GM12864 (cell line): ENCODE results near the gene RAB40B.

Experiments used
- DNase-seq: peaks from one replicate; pipeline ENCODE4 v3.0.0-alpha.2; 2011; ENCODE audit warnings: low read depth
- H3K4me3 ChIP-seq: 2 replicates; pipeline ENCODE4 v1.5.1; 2011; ENCODE audit warnings: mild to moderate bottlenecking, low read depth, low read length, control low read depth
- TF ChIP-seq, protein P1 (sequence below): IDR thresholded peaks from 2 replicates; pipeline ENCODE4 v1.5.1; 2011; ENCODE audit warnings: low read depth, mild to moderate bottlenecking, moderate library complexity, low read length, control low read depth, inconsistent platforms; ENCODE audit errors: missing control alignments

RAB40B gene

DNA sequence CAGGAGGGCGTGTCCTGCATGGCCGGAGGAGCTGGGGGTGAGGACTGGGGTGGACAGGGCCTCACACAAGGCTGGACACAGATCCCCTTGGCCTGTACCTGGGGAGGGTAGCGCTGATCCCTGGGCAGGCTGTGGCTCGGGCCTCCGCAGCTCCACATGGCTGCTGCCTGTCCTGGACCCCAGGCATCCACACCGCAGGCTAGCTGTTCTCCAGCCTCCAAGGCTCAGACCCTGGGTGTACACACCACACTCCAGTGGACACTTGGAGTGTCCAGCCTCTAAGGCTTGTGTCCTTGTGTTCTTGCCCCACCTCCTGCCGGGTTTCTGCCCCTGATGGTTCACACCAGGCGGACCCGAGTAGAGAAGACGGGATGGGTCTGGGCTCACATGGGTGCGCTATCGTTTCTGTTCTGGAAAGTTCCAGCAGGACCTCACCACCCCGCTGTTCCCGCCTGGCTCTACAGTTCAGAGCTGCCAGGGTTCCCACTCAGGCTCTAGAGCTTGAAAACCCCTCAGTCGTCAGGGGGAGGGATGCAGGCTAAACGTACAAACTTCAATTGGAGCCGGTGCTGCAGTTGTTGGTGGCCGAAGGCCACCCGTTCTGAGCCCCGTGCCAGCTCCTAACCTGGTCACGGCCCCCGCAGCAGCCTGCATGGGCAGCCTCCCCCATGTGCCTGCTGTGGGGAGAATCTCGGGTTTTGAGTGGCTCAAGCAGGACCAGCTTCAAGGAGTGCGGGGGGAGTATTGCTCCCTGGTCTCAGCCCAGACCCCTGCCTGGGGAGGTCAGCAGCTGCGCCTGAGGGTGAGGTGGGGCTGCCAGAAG lies 11.4 kb upstream of the RAB40B start:
- TF ChIP-seq, protein P1, sequence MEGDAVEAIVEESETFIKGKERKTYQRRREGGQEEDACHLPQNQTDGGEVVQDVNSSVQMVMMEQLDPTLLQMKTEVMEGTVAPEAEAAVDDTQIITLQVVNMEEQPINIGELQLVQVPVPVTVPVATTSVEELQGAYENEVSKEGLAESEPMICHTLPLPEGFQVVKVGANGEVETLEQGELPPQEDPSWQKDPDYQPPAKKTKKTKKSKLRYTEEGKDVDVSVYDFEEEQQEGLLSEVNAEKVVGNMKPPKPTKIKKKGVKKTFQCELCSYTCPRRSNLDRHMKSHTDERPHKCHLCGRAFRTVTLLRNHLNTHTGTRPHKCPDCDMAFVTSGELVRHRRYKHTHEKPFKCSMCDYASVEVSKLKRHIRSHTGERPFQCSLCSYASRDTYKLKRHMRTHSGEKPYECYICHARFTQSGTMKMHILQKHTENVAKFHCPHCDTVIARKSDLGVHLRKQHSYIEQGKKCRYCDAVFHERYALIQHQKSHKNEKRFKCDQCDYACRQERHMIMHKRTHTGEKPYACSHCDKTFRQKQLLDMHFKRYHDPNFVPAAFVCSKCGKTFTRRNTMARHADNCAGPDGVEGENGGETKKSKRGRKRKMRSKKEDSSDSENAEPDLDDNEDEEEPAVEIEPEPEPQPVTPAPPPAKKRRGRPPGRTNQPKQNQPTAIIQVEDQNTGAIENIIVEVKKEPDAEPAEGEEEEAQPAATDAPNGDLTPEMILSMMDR = no peak
- H3K4me3 ChIP-seq = no peak overlapping the region
- DNase-seq = no peak

DNA sequence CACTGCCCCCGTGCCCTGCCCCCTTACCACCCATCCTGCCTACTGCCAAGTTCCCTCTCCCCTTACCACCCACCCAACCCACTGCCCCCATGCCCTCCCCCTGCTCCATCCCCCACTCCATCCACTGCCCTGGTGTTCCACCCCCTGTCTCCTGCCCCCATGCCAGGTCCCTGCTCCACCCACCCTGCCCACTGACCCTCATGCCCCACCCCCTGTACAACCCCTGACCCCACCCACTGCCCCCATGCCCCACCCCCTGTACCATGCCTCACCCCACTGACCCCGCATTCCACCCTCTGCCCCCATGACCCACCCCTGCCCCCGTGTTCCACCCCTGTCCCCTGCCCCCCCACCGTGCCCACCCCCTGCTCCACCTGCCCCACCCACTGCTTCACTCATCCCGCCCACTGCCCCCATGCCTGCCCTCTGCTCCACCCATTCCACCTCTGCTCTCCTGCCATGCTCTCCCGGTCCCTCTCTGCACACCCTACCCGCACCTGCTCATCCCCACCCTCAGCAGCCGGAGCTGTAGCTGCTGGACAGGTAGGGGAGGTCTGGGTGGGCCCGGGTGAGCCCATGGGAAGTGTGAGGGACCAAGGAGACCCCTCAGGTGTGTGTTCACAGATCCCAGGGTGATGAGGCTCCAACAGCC lies 10.7 kb upstream of the RAB40B start:
- no peak for DNase-seq
- H3K4me3 ChIP-seq = no peak overlapping the region
- TF ChIP-seq, protein P1 = no peak

DNA sequence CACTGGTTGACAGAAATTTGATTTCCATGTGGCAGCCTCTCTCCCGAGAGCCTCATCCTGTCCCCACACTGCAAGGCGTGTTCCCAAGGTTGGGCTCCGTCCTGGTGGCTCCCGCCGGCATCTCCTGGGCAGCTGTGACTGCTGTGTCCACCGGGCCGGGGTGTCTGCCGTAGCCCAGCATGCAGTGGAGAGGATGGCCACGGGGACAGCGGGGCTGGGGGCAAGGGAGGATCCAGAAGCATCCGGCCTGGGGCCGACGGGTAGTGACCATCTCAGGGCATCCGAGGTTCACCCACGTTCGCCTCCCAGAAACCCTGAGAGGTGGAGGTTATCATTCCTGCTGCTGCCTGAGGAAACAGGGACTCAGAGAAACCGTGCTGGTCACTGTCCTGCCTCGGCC lies 7.3 kb upstream of the RAB40B start:
- DNase-seq = no peak
- H3K4me3 ChIP-seq = no peak overlapping the region
- TF ChIP-seq, protein P1 = no peak

DNA sequence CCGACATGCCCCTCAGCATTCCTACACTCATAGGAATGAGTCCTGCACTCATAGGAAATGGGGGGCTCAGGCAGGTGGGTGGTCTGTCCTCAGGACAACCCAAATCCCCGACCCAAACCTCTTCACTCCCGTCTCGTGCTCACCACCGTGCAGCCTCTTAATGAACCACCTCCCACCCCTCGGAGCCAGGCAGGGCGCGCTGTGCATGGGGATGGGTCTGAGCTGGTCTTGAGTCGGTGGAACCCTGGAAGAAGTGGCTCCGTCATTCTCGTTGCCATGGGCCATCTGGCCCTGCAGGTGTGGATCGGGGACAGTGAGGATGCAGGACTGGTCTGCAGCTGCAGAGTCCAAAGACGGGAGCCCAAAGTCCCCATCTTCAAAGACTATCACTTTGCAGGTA lies 6.4 kb upstream of the RAB40B start:
- no peak for DNase-seq
- TF ChIP-seq, protein P1 = no peak
- H3K4me3 ChIP-seq = no peak overlapping the region

DNA sequence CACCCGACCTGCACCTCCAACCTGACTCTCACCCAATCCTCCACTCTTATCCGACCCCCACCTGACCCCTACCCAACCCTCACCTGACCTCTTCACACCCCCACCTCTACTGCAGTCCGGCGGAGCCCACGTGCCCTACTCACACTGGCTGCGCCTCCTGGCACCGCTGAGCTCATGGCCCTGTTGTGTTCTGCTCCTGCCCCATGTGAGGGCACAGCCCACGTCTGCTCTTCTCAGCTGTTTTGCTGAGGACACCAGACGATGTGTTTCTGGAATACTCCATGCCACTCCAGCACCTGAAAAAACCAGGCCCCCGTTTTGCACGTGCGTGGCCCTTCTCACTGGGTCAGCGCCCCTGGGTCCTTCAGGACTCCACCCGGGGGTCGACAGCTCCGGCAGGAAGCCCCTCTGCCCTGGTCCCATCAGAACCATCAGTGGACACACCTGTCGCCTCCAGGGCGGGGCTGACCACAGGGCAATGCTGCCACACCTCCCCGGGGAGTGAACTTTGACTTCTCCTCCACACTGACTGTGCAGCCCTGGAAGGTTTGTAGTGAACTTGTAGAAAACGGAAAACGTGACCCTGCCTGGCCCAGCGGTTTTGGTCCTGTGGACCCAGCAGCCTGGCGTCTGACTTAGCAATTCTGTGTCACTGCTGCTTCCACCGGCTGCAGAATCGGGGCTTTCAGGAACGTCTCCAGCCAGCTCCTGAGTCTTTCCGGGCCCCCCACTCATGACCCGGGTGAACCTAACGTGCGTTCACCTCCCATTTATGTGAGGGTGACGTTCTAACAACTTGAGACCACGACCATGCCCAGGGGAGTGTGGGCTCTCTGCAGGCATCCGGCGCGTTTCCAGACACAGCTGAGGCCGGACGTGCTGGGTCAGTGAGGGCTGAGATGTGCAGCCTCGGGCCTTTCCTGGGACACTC lies 5.7 kb upstream of the RAB40B start:
- DNase-seq = no peak
- no peak overlapping the region for H3K4me3 ChIP-seq
- TF ChIP-seq, protein P1 = no peak

DNA sequence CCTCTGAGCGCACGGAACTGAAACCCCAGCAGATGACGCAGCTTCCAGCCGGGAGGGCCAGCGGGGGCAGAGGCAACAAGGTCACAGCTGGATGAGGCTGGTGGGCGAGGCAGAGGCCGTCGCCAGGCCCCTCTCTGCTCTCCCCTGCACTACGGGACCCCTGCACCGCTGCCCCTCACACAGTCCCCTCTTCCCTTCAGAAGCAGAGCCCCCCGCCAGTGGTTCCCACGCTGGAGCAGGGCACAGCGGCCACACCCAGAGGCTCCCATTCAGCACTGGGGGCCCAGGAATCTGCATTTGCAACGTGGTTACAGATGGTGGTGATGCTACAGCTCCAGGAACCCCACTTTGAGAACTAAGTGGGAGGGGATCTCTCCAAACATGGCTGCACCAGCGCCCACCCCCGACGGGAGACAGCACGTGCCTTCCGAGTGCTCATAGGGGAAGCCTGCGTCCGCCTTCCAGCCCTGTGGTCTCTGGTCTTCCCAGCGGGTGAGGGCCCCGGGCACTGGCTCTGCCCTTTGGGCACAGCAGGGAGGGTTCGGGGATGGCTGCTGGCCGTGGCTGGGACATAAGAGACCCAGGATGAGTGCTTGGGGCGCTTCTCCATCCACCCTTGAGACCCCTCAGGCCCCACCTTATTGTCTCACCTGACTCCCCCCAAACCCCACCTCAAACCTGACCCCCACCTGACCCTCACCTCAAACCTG lies 4.7 kb upstream of the RAB40B start:
- no peak overlapping the region for H3K4me3 ChIP-seq
- TF ChIP-seq, protein P1 = no peak
- DNase-seq = no peak
